GM18520 (cell line): Measurements from ENCODE around the gene PPP2R2C.

Experiments
- ATAC-seq: cut with Tn5 transposase; IDR thresholded peaks from one replicate; pipeline ENCODE4 v1.9.1; 2021; ENCODE audit not compliant: unreplicated experiment

PPP2R2C gene

GRCh38 chr4:6368096-6368495 is 104.3 kb downstream of the PPP2R2C start:
- no peak for ATAC-seq

DNA sequence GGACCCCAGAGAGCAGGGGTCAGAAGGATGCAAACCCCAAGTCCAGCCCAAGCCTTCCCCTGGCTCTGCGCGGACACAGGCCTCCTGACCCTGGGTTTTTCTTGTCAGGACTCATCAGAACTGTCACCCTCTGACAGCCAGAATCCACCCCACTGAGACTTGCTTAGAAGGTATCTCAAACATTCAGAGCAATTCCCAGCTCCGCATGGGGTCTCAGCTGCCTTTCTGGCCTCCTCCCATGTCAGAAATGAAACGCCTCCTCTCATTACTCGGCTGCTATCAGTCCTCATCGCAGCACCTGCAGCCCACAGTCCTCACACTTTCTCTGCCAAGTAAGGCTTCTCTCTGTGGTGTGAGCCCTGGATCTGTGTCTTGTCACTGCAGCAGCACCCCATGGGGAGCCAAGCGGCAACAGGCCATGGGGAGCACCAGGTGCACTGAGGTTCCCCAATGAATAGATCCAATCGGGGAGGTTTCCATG is 105.0 kb downstream of the PPP2R2C start:
- no peak for ATAC-seq

DNA sequence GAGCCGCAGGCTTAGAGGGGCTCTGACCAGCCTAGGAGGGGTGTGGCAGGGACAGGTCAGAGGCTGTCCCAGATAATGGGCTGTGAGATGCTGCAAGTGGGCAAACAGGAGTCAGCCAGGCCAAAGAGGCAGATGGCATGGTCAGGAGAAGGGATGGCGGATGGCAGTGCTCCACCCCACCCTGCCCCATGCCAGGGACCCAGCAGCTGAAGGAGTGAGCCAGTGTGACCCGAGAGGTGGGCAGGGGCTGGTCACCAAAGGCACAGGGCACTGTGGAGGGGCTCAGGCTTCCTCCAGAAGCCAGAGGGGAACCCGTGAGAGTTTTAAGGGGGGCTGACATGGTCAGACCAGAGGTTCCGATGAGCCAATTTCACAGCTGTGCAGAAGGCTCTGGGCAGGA is 105.8 kb downstream of the PPP2R2C start:
- ATAC-seq, result no peak

DNA sequence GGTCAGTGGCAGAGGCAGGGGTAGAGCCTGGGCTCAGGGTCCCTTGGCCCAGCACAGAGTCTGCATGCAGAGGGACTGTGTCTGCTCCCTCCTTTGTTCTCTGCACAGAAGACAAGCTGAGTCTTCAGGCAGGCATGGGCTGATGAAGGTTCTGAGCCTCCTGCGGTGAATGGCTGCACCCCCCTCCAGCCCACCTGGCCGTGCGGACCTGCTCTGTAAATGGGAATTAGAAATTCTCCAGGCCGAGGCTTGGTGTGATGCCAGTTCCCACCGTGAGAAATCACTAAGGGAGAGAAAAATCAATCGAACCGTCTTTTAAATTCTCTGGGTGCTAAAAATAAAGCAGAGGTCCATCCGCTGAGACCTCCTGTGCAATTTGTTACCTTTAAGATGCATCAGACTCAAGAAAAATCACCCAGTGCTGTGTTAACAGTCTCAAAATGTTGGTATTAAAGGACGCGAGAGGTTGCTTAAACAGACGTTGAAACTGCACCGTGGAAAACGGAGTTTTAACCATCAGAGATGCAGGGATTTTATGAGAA is 106.8 kb downstream of the PPP2R2C start:
- ATAC-seq, result no peak

DNA sequence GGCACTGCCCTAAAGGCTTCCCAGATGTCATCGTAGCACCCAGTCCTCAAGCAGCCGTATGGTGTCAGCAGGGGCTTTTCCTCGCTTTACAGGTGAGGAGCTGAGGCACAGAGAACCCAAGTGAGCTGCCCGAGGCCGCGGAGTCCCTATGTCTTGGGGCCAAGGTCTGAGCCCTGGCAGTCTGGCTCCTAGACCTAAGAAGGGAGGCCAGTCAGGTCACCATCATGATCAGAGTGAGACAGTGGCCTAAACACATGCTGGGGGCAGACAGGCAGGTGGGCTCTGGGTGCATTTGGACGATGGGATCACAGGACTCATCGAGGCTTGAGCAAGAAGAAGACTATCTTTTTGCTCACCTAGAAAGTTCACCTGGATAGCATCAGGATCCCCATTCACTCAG is 107.8 kb downstream of the PPP2R2C start:
- no peak for ATAC-seq

GRCh38 chr4:6364146-6364545 is 108.3 kb downstream of the PPP2R2C start:
- ATAC-seq, result no peak

- no peak for ATAC-seq
These were observed 109.5 kb downstream of the PPP2R2C start for GRCh38 chr4:6362896-6363295.

GRCh38 chr4:6362243-6362885 is 110.0 kb downstream of the PPP2R2C start:
- ATAC-seq, result no peak

- no peak for ATAC-seq
These were observed 111.2 kb downstream of the PPP2R2C start for GRCh38 chr4:6361076-6361784.

GRCh38 chr4:6360385-6360784 is 112.0 kb downstream of the PPP2R2C start:
- no peak for ATAC-seq

- ATAC-seq, result no peak
These were observed 112.7 kb downstream of the PPP2R2C start for GRCh38 chr4:6359536-6360308.

- ATAC-seq, result no peak
These were observed 114.9 kb downstream of the PPP2R2C start for GRCh38 chr4:6357476-6357875.

DNA sequence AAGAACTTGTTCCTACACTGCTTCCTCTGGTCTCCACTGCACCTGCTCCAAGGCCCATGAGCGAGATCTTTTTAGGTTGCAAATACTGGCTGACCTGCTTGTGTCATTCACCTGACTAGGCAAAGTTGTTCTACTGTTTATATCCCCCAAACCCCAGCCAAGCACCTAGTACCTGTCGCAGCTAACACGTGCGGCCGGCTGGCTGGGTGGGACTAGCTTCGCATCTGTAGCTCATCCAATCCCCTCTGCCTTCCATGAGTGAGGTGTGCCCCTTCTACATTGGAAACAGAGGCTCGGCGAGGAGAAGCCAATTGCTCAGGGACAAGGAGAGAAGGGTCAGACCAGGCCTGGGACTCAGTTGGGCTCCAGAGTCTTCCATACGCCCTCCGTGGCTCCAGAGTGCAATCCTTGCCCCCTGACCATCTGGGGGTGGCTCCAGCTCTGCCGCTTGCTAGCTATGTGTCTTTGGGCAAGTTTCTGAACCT is 116.3 kb downstream of the PPP2R2C start:
- ATAC-seq, result no peak

GRCh38 chr4:6355052-6355451 is 117.4 kb downstream of the PPP2R2C start:
- no peak for ATAC-seq

- no peak for ATAC-seq
These were observed 117.8 kb downstream of the PPP2R2C start for GRCh38 chr4:6354626-6355025.

GRCh38 chr4:6354119-6354518 is 118.3 kb downstream of the PPP2R2C start:
- no peak for ATAC-seq

DNA sequence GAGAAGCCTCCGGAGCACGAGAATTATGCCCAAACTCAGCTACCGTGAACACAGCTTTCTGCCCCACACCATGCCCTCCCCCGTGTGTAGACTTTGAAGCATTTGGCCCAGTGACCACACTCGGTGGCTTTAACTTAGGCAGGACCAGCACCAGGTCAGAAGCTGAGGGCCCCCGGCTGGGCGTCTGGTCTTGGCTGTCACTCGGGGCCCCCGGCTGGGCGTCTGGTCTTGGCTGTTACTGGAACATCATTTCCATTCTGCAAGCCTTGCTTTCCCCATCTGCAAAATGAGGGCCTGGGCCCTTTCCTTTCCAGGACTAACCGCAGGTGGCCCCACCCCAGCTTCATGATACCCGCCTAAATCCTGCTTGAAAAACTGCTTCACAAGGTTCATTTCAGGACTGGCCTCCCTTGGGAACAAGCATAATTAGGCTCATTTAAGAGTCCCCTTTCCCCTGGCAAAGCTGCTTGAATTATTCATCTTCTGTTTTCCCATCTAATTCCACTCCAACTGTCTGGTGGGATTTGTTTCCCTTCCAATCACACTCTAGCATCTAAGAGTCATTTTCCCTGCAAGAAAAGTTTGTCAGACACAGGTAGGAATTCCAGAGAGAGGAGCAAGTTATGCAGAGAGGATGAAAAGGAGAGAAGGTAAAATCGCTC is 120.3 kb downstream of the PPP2R2C start:
- ATAC-seq, result no peak

DNA sequence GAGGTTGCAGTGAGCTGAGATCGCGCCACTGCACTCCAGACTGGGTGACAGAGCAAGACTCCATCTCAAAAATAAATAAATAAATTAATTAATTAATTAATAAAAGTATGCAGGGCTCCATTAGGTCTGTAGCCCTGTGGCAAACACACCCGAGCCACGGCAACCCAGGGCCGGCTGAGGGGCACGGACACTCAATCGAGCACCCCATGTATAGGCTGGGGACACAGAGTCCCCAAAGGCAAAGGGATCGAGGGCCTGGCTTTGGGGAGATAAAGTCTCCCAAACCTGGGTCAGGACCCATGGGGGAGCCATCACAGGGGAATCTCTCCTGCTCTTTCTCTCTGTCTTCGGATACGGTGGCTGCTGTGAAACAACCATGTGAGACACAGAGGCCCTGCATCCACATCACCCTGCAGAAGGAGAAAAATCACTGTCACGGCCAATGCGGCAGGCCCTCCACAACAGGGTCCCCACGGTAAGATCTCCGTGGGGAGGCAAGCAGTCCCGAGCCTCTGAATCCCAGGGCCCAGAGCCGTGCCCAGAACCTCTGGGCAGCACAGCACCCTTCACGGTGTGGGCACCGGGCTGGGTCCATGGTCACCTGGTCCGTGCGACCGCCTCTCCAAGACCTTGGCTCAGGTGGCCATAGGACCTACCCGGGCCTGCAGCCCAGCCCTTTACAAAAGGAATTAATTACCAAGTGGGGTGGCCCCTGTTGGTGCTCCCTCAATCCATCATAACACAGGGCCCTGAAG is 121.0 kb downstream of the PPP2R2C start:
- no peak for ATAC-seq

GRCh38 chr4:6350646-6351045 is 121.8 kb downstream of the PPP2R2C start:
- ATAC-seq, result no peak

DNA sequence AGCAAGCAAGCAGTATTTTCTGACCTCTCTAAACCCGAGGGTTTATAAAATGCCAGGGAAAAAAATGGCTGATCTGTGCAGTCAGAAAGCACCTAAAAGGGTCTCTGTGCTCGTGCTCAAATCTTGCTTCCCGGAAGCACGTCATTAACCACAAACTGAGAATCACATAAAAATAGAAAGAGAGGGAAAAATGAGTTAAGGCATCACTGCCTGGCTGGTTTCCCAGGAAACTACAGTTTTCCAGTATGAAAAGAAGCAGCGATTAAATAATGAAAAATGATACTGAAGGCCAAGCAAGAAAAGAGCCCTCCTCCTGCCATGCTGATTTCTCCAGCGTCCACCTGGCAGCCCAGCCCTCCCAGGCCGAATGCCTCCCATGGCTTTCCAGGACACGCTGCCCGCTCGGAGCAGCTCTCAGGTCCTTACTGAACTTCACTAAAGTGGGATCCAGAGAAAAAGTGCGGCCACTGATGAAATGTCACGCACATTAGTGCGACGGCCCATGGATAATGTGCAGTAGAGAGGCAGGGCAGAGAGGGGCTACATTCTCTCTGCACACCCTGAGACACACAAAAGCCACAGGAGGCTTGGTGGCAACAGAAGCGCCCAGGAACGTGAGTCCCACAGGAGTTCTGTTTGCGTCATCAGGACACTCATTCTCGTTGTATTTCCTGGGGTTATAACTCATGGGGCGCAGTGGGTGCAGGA is 122.4 kb downstream of the PPP2R2C start:
- no peak for ATAC-seq
